ENCODE results near the gene DNAH17. TPM values are rescaled to one million over a fixed set of nuclear protein-coding genes. Genes with fewer than 3 reads are reported as not detected.

DNAH17 gene
- total RNA-seq, 4 donors from 2014 or later, result 0.22 to 0.51 TPM; not detected in 2

DNA sequence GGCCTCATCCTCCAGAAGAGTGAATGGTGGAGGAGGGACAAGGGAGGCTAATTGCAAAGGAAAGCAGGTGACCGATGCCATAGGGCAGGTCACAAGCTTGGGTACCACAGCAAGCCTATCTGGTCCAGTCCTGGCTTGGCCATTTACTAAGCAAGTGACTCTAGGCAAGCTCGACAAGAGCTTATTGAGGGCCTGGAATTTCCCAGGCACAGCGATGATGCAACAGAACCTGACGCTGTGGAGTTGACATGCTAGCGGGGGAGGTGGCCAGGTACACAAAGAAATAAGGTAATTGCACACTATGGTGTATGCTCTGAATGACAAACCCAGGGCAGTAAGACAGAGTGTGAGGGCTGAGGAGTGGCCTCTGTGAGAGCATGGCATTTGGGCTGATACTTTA is 100.2 kb downstream of the DNAH17 start:
- TF ChIP-seq CTCF (IDR thresholded peaks at IDR 0.05; ENCODE audit: low read depth), result no peak

DNA sequence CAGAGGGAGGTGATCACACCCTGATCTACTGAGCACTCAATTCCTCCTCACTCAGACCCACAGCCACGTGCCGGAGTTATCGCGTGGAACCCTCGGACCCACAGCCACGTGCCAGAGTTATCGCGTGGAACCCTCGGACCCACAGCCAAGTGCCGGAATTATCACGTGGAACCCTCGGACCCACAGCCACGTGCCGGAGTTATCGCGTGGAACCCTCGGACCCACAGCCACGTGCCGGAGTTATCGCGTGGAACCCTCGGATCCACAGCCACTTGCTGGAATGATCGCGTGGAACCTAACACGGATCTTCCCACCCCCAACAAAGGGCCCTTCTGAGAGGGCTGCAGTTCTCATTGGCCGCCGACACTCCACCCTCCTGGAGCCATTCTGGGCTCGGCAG is 101.0 kb downstream of the DNAH17 start:
- no peak for TF ChIP-seq CTCF (IDR thresholded peaks at IDR 0.05; ENCODE audit: low read depth)

DNA sequence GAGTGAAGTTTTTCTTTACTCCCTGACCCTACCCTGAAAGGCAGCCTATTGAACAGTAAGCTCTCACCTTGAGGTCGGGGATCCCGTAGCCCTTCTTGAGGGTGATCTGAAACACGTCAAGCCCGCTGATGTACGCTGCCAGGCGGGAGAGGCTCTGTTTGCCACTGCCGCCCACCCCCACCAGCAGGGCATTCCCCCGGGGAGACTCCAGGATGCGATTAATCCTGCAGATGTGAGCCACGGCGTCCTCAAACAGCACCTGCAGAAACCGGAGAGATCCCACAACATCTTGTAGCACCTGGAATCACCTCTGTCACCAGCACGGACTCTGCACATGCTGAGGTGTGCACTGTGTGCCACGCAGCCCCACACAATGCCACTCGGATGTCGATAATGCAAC is 102.0 kb downstream of the DNAH17 start:
- TF ChIP-seq CTCF (IDR thresholded peaks at IDR 0.05; ENCODE audit: low read depth), result no peak

- TF ChIP-seq CTCF (IDR thresholded peaks at IDR 0.05; ENCODE audit: low read depth), result no peak
Measured at GRCh38 chr17:78474614-78475146, 102.5 kb downstream of the DNAH17 start.

- TF ChIP-seq CTCF (IDR thresholded peaks at IDR 0.05; ENCODE audit: low read depth), result no peak
Measured at GRCh38 chr17:78473951-78474613, 103.1 kb downstream of the DNAH17 start.

- TF ChIP-seq CTCF (IDR thresholded peaks at IDR 0.05; ENCODE audit: low read depth), result no peak
Measured at GRCh38 chr17:78472035-78472905, 104.9 kb downstream of the DNAH17 start.

DNA sequence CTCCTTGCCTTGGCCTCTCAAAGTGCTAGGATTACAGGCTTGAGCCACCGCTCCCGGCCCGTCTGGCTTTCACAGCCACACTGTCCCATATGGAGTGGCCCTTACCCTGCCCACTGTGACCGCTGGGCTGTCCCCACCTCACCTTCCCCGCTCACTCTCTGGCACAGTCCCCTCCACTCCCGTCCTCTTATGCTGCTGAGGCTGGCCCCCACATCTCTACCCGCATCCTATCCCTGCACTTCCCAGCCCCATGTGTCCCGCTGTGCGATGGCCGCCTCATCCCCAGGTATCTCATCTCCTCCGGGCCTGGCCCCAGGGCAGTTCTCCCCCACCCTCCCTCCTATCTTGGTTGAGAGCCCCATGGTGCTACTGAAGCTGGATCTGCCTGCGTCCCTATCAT is 105.6 kb downstream of the DNAH17 start:
- TF ChIP-seq CTCF (IDR thresholded peaks at IDR 0.05; ENCODE audit: low read depth), result no peak

All from subcutaneous adipose tissue (tissue), 4 donors.